Sciatic nerve (tissue), 2 donors: ENCODE results near the gene LRFN2. TPM values are rescaled to one million over a fixed set of nuclear protein-coding genes. Genes with fewer than 3 reads are reported as not detected.

Source experiments
- ATAC-seq: fragments of 200-7000 bp; cut with Tn5 transposase; one replicate; pipeline ENCODE4 v1.9.1; 2020; ENCODE audit warnings: mild to moderate bottlenecking, moderate library complexity
- DNase-seq: peaks from one replicate; pipeline ENCODE4 v3.0.0-alpha.2; 2020; ENCODE audit warnings: low spot score
- intact Hi-C: fragments of 100-400 bp; cut with DNase I; formaldehyde crosslinking; loops from one replicate; pipeline ENCODE4 v1.14.2; 2022
- total RNA-seq: library from RNA; stranded (reverse); fragmentation: NEBNext Ultra II Directional; extraction: Animal tissue kit (Norgen Biotek cat#: 25700); gene quantifications from one replicate; pipeline ENCODE4 v1.2.1, GENCODE V29; 2021
- donor health status: DM: no; HTN: no; CAD: no.
- donor health status: DM: no; HTN: no; CAD: no.

LRFN2 gene
- total RNA-seq, 1 donor from 2014 or later: 0.13 TPM

- no peak for DNase-seq
- intact Hi-C loops: no loop called here
- ATAC-seq: no peak
Observed at GRCh38 chr6:40526036-40526435, 61.1 kb downstream of the LRFN2 start.

- DNase-seq: no peak
- no peak for ATAC-seq
- intact Hi-C loops: no loop called here
Observed at GRCh38 chr6:40524797-40525585, 62.2 kb downstream of the LRFN2 start.

- intact Hi-C loops: no loop called here
- DNase-seq: no peak
- no peak for ATAC-seq
Observed at GRCh38 chr6:40523505-40524172, 63.5 kb downstream of the LRFN2 start.

- intact Hi-C loops: no loop called here
- ATAC-seq (no peak), DNase-seq (no peak)
Observed at GRCh38 chr6:40521496-40521895, 65.7 kb downstream of the LRFN2 start.

- intact Hi-C loops: no loop called here
- no peak for DNase-seq
- no peak for ATAC-seq
Observed at GRCh38 chr6:40520678-40521077, 66.5 kb downstream of the LRFN2 start.

- no peak for DNase-seq
- intact Hi-C loops: no loop called here
- no peak for ATAC-seq
Observed at GRCh38 chr6:40520084-40520483, 67.1 kb downstream of the LRFN2 start.

- ATAC-seq (no peak), DNase-seq (no peak)
- intact Hi-C loops: no loop called here
Observed at GRCh38 chr6:40517654-40518053, 69.5 kb downstream of the LRFN2 start.

- no peak for ATAC-seq
- intact Hi-C loops: no loop called here
- no peak for DNase-seq
Observed at GRCh38 chr6:40516429-40516828, 70.7 kb downstream of the LRFN2 start.

- DNase-seq (no peak), ATAC-seq (no peak)
- intact Hi-C loops: no loop called here
Observed at GRCh38 chr6:40512340-40512739, 74.8 kb downstream of the LRFN2 start.

- ATAC-seq: no peak
- intact Hi-C loops: no loop called here
- no peak for DNase-seq
Observed at GRCh38 chr6:40511884-40512283, 75.3 kb downstream of the LRFN2 start.

GRCh38 chr6:40510442-40510841, 76.7 kb downstream of the LRFN2 start:
- no peak for ATAC-seq
- intact Hi-C loops: no loop called here

GRCh38 chr6:40509716-40510260, 77.4 kb downstream of the LRFN2 start:
- DNase-seq (no peak), ATAC-seq (no peak)
- intact Hi-C loops: no loop called here

More at GRCh38 chr6:40510442-40510841, 76.7 kb downstream of the LRFN2 start:
- DNase-seq: no peak

- intact Hi-C loops: no loop called here
- no peak for DNase-seq
- ATAC-seq: no peak
Observed at GRCh38 chr6:40509086-40509485, 78.1 kb downstream of the LRFN2 start.

- intact Hi-C loops: no loop called here
- no peak for ATAC-seq
Observed at GRCh38 chr6:40506954-40507353, 80.2 kb downstream of the LRFN2 start.

GRCh38 chr6:40505191-40505810, 81.9 kb downstream of the LRFN2 start:
- intact Hi-C loops: no loop called here
- DNase-seq (no peak), ATAC-seq (no peak)

More at GRCh38 chr6:40506954-40507353, 80.2 kb downstream of the LRFN2 start:
- DNase-seq: no peak

GRCh38 chr6:40504274-40504673, 82.9 kb downstream of the LRFN2 start:
- ATAC-seq (no peak), DNase-seq (no peak)
- intact Hi-C loops: no loop called here

GRCh38 chr6:40500227-40500626, 86.9 kb downstream of the LRFN2 start:
- ATAC-seq (no peak), DNase-seq (no peak)
- intact Hi-C loops: no loop called here

GRCh38 chr6:40499215-40499614, 87.9 kb downstream of the LRFN2 start:
- peak; percentile 72 for ATAC-seq
- DNase-seq: no peak
- intact Hi-C loops: no loop called here

- no peak for DNase-seq
- intact Hi-C loops: no loop called here
- no peak for ATAC-seq
Observed at GRCh38 chr6:40498148-40498547, 89.0 kb downstream of the LRFN2 start.

GRCh38 chr6:40492187-40492586, 95.0 kb downstream of the LRFN2 start:
- ATAC-seq: no peak

More at GRCh38 chr6:40492187-40492586, 95.0 kb downstream of the LRFN2 start:
- no peak for DNase-seq
- intact Hi-C loops: loop anchor here (5.0 kb wide), 1 partner anchor 1775 kb away; no protein-coding TSS in a partner anchor
